ENCODE measurements around the gene STIM2.

The STIM2 gene

GRCh38 chr4:27000820-27001219 is 140.2 kb downstream of the STIM2 start:
- no peak for TF ChIP-seq ZFX (IDR thresholded peaks at IDR 0.05; ENCODE audit: borderline replicate concordance)
- peak; percentile 56 for TF ChIP-seq CTCF (IDR thresholded peaks at IDR 0.05)
- H3K27ac ChIP-seq: no peak overlapping the region

- no peak for TF ChIP-seq ZFX (IDR thresholded peaks at IDR 0.05; ENCODE audit: borderline replicate concordance)
- no peak overlapping the region for H3K27ac ChIP-seq
Observed at GRCh38 chr4:27001398-27002164, 140.9 kb downstream of the STIM2 start.

GRCh38 chr4:27003642-27004113 is 143.0 kb downstream of the STIM2 start:
- H3K27ac ChIP-seq: peak overlapping the region; percentile 25; the same call in 1 of the 2 replicates

GRCh38 chr4:27005501-27005900 is 144.9 kb downstream of the STIM2 start:
- TF ChIP-seq ZFX (IDR thresholded peaks at IDR 0.05; ENCODE audit: borderline replicate concordance): no peak
- TF ChIP-seq CTCF (IDR thresholded peaks at IDR 0.05): no peak
- peak overlapping the region; percentile 39; the same call in 1 of the 2 replicates for H3K27ac ChIP-seq

More at GRCh38 chr4:27003642-27004113, 143.0 kb downstream of the STIM2 start:
- TF ChIP-seq ZFX (IDR thresholded peaks at IDR 0.05; ENCODE audit: borderline replicate concordance) (no peak), CTCF (IDR thresholded peaks at IDR 0.05) (no peak)

GRCh38 chr4:27005905-27006590 is 145.4 kb downstream of the STIM2 start:
- H3K27ac ChIP-seq: peak overlapping the region; percentile 39; the same call in 1 of the 2 replicates
- TF ChIP-seq ZFX (IDR thresholded peaks at IDR 0.05; ENCODE audit: borderline replicate concordance) (no peak), CTCF (IDR thresholded peaks at IDR 0.05) (no peak)

GRCh38 chr4:27006646-27007045 is 146.0 kb downstream of the STIM2 start:
- peak overlapping the region; percentile 39; the same call in 1 of the 2 replicates for H3K27ac ChIP-seq
- TF ChIP-seq ZFX (IDR thresholded peaks at IDR 0.05; ENCODE audit: borderline replicate concordance) (no peak), CTCF (IDR thresholded peaks at IDR 0.05) (no peak)

- no peak overlapping the region for H3K27ac ChIP-seq
Observed at GRCh38 chr4:27007507-27007906, 146.9 kb downstream of the STIM2 start.

More at GRCh38 chr4:27007507-27007906, 146.9 kb downstream of the STIM2 start:
- TF ChIP-seq CTCF (IDR thresholded peaks at IDR 0.05): no peak
- TF ChIP-seq ZFX (IDR thresholded peaks at IDR 0.05; ENCODE audit: borderline replicate concordance): no peak

All from 22Rv1 (cell line).